OCI-LY7 (cell line): ENCODE measurements around the gene SPG7. TPM values are rescaled to one million over a fixed set of nuclear protein-coding genes. Genes with fewer than 3 reads are reported as not detected.

Experiments
- BruUV-seq: library from RNA; stranded (reverse); fragments of 400-500 nt; replicated peaks from 2 replicates; lab custom pipeline; 2021; lab: Mats Ljungman, UMichigan
- CTCF ChIA-PET: fragments of 300-600 bp; sonication (Branson Sonifier 250); formaldehyde crosslinking; loops from one replicate; lab custom pipeline; 2022; ENCODE audit warnings: antibody characterized with exemption; ENCODE audit not compliant: unreplicated experiment; lab: Charles Lee
- POLR2A ChIA-PET: fragments of 300-600 bp; sonication (Branson Sonifier 250); formaldehyde crosslinking; loops from one replicate; lab custom pipeline; 2022; ENCODE audit warnings: antibody characterized with exemption; lab: Charles Lee
- DNase-seq: peaks from one replicate; pipeline ENCODE4 v3.0.0-alpha.2; 2015; ENCODE audit warnings: low spot score
- H2AFZ ChIP-seq: fragments of 200-600 bp; sonication (generic), shearing (Covaris generic); 2 replicates; pipeline ENCODE4 v1.6.1; 2014; ENCODE audit warnings: mild to moderate bottlenecking, antibody characterized with exemption, low read length, moderate library complexity
- H3K27ac ChIP-seq: fragments of 200-600 bp; sonication (generic); 2 replicates; pipeline ENCODE4 v1.5.1; 2014; ENCODE audit warnings: mixed run types, low read depth, mild to moderate bottlenecking, moderate library complexity, low read length, inconsistent platforms; ENCODE audit not compliant: poor library complexity, severe bottlenecking
- H3K36me3 ChIP-seq: fragments of 200-600 bp; sonication (generic); 2 replicates; pipeline ENCODE4 v1.6.1; 2014; ENCODE audit warnings: mild to moderate bottlenecking, antibody characterized with exemption, low read length, moderate library complexity, mixed read lengths; ENCODE audit not compliant: insufficient read depth
- H3K4me1 ChIP-seq: fragments of 200-600 bp; sonication (generic); 2 replicates; pipeline ENCODE4 v1.5.1; 2014; ENCODE audit warnings: mild to moderate bottlenecking, low read length; ENCODE audit not compliant: insufficient read depth, poor library complexity, severe bottlenecking
- H3K4me2 ChIP-seq: fragments of 200-600 bp; sonication (generic); 2 replicates; pipeline ENCODE4 v1.6.1; 2014; ENCODE audit warnings: mild to moderate bottlenecking, low read length
- H3K4me3 ChIP-seq: fragments of 200-600 bp; sonication (generic); 2 replicates; pipeline ENCODE4 v1.5.1; 2014; ENCODE audit warnings: mild to moderate bottlenecking, low read depth, low read length; ENCODE audit not compliant: poor library complexity, severe bottlenecking
- H3K79me2 ChIP-seq: fragments of 200-600 bp; sonication (generic); 2 replicates; pipeline ENCODE4 v1.6.1; 2016; ENCODE audit warnings: low read depth, mild to moderate bottlenecking, low read length, moderate library complexity, mixed read lengths; ENCODE audit not compliant: insufficient read depth
- H3K9me2 ChIP-seq: fragments of 200-600 bp; sonication (generic); 2 replicates; pipeline ENCODE4 v1.6.1; 2016; ENCODE audit warnings: mild to moderate bottlenecking, low read length, mixed read lengths; ENCODE audit not compliant: insufficient read depth
- H3K9me3 ChIP-seq: fragments of 200-600 bp; sonication (generic); 2 replicates; pipeline ENCODE4 v1.6.1; 2014; ENCODE audit warnings: mild to moderate bottlenecking, mixed run types, low read length, mixed read lengths
- H4K20me1 ChIP-seq: fragments of 200-600 bp; sonication (generic); 2 replicates; pipeline ENCODE4 v1.6.1; 2014; ENCODE audit warnings: mild to moderate bottlenecking, antibody characterized with exemption, low read length, moderate library complexity, mixed read lengths; ENCODE audit not compliant: insufficient read depth
- EZH2phosphoT487 ChIP-seq: fragments of 200-600 bp; sonication (generic); IDR thresholded peaks from 2 replicates; pipeline ENCODE4 v1.6.1; 2018; ENCODE audit warnings: low read depth, borderline replicate concordance, mild to moderate bottlenecking, mixed run types, antibody characterized with exemption, low read length, moderate library complexity, mixed read lengths
- intact Hi-C: fragments of 100-400 bp; cut with micrococcal nuclease; formaldehyde crosslinking; loops from one replicate; pipeline ENCODE4 v1.10.0; 2022; ENCODE audit not compliant: unreplicated experiment
- total RNA-seq, 2 experiments: library from RNA; depleted of rRNA in 1 of 2; stranded (reverse); fragments of >200 nt in 1 of 2; shearing (Covaris generic) in 1 of 2; gene quantifications; 2 replicates each; pipeline ENCODE4 v1.2.3, GENCODE V29; 2014 to 2022
- TF ChIP-seq, protein P1 (sequence below): fragments of 200-600 bp; sonication (generic); conservative IDR thresholded peaks from 2 replicates; pipeline ENCODE4 v1.5.1; 2014; ENCODE audit warnings: mild to moderate bottlenecking, antibody characterized with exemption, low read length, moderate library complexity, mixed read lengths

The SPG7 gene
- total RNA-seq, 2 experiments from 2014 or later, result 92.7 to 121 TPM

DNA sequence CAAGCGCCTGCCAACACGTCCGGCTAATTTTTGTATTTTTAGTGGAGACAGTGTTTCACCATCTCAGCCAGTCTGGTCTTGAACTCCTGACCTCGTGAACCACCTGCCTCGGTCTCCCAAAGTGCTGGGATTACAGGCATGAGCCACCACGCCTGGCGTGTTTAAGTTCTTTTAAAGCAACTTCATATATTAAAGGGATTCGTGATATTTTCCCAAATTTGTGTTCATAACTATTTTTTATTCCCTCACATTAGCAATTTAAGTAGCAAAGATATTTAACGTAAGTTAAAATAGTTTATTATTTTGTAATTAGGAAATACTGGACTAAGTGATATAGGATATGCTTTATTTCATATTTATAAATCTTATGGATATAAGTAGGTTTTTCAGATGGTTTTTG lies 4.2 kb downstream of the SPG7 start:
- peaks cover 21% of the 10 kb centered on the region; the same call in 1 of the 2 replicates for H3K79me2 ChIP-seq
- H3K4me3 ChIP-seq, result no peak overlapping the region
- POLR2A ChIA-PET, result no interaction called here
- no peaks in the 10 kb centered on the region for H4K20me1 ChIP-seq
- H3K9me2 ChIP-seq, result no peaks in the 10 kb centered on the region
- no peak overlapping the region for H2AFZ ChIP-seq
- H3K9me3 ChIP-seq, result no peaks in the 10 kb centered on the region
- no peak overlapping the region for H3K27ac ChIP-seq
- BruUV-seq, result no TSS peak
- H3K4me2 ChIP-seq, result no peak overlapping the region
- TF ChIP-seq, protein P1, sequence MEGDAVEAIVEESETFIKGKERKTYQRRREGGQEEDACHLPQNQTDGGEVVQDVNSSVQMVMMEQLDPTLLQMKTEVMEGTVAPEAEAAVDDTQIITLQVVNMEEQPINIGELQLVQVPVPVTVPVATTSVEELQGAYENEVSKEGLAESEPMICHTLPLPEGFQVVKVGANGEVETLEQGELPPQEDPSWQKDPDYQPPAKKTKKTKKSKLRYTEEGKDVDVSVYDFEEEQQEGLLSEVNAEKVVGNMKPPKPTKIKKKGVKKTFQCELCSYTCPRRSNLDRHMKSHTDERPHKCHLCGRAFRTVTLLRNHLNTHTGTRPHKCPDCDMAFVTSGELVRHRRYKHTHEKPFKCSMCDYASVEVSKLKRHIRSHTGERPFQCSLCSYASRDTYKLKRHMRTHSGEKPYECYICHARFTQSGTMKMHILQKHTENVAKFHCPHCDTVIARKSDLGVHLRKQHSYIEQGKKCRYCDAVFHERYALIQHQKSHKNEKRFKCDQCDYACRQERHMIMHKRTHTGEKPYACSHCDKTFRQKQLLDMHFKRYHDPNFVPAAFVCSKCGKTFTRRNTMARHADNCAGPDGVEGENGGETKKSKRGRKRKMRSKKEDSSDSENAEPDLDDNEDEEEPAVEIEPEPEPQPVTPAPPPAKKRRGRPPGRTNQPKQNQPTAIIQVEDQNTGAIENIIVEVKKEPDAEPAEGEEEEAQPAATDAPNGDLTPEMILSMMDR, result no peak
- no peak for TF ChIP-seq EZH2phosphoT487
- CTCF ChIA-PET, result no interaction called here
- no peak for DNase-seq
- peaks cover 7% of the 10 kb centered on the region for H3K4me1 ChIP-seq
- intact Hi-C loops, result no loop called here
- H3K36me3 ChIP-seq, result peaks cover 56% of the 10 kb centered on the region

DNA sequence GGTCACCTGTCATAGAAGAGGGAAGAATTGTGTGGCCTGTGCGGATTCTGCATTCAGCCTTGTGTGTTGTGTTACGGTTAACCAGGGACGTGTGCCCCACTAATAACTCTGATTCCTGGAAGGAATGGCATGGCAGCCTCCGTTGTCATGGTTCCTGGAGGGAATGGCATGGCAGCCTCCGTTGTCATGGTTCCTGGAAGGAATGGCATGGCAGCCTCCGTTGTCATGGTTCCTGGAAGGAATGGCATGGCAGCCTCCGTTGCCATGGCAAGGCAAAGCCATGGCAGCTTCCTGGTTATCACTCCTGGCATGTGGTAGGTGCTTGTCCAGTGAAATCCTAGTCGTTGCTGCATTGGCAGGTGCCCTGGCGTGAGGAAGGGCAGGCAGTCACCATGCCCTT lies 8.9 kb downstream of the SPG7 start:
- H3K4me2 ChIP-seq, result no peak overlapping the region
- no peak overlapping the region for H2AFZ ChIP-seq
- CTCF ChIA-PET, result no interaction called here
- H4K20me1 ChIP-seq, result no peaks in the 10 kb centered on the region
- intact Hi-C loops, result no loop called here
- POLR2A ChIA-PET, result no interaction called here
- DNase-seq, result no peak
- no TSS peak for BruUV-seq
- H3K36me3 ChIP-seq, result peaks cover 77% of the 10 kb centered on the region
- no peaks in the 10 kb centered on the region for H3K9me3 ChIP-seq
- H3K4me1 ChIP-seq, result no peaks in the 10 kb centered on the region
- H3K4me3 ChIP-seq, result no peak overlapping the region
- no peak overlapping the region for H3K27ac ChIP-seq
- no peaks in the 10 kb centered on the region for H3K79me2 ChIP-seq
- TF ChIP-seq, protein P1, result no peak
- no peak for TF ChIP-seq EZH2phosphoT487
- H3K9me2 ChIP-seq, result no peaks in the 10 kb centered on the region

DNA sequence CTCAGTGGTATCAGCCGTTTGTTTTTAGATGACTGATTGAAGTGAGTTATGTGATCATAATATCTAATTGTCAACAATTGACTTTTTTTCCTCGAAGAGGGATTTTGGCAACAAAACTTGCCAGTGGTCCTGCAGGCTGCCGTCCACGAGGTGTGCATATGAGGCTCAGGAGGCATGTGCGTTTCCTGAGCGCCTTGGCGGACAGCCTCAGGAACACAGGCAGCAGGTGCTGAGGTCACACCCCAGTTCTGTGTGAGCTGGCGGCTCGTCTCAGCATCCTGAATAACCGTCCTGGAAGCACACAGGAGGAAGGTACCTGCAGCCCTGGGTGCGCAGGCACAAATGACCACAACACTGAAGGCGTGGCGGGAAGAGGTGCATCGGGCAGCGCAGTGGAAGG lies 11.7 kb downstream of the SPG7 start:
- Histone ChIP-seq H3K36me3 (peaks cover 86% of the 10 kb centered on the region), H3K4me3 (no peak overlapping the region), H3K79me2 (no peaks in the 10 kb centered on the region), H3K4me1 (peaks cover 3% of the 10 kb centered on the region), H3K27ac (no peak overlapping the region), H4K20me1 (no peaks in the 10 kb centered on the region), H3K4me2 (no peak overlapping the region), H2AFZ (no peak overlapping the region), H3K9me3 (no peaks in the 10 kb centered on the region), H3K9me2 (no peaks in the 10 kb centered on the region)
- intact Hi-C loops, result no loop called here
- no peak for TF ChIP-seq EZH2phosphoT487
- TF ChIP-seq, protein P1, result no peak
- BruUV-seq, result no TSS peak
- DNase-seq, result no peak
- CTCF ChIA-PET, result no interaction called here
- POLR2A ChIA-PET, result no interaction called here
